Endothelial cell of umbilical vein (primary cell): ENCODE data around the gene TAOK1. TPM values are rescaled to one million over a fixed set of nuclear protein-coding genes. Genes with fewer than 3 reads are reported as not detected.

Experiments
- BruUV-seq: library from RNA; stranded (reverse); fragments of 400-500 nt; replicated peaks from 2 replicates; lab custom pipeline; 2021; lab: Mats Ljungman, UMichigan
- CTCF ChIA-PET: fragments of 300-600, 350-600 bp; sonication (Branson Sonifier 250); formaldehyde crosslinking; loops from one replicate; lab custom pipeline; 2021; ENCODE audit warnings: antibody characterized with exemption, inconsistent platforms; lab: Charles Lee
- POLR2A ChIA-PET: fragments of 300-600, 350-600 bp; sonication (Branson Sonifier 250); formaldehyde crosslinking; loops from one replicate; lab custom pipeline; 2021; ENCODE audit warnings: antibody characterized with exemption, inconsistent platforms; lab: Charles Lee
- DNase-seq: peaks from one replicate; pipeline ENCODE4 v3.0.0-alpha.2; 2011; ENCODE audit warnings: low read depth, low spot score
- FAIRE-seq: peaks from 2 replicates; lab custom pipeline; 2011; peaks lifted over from hg19 to GRCh38; lab: Jason Lieb, UNC
- H2AFZ ChIP-seq: 2 replicates; pipeline ENCODE4 v1.6.0; 2012; ENCODE audit warnings: low read depth, low read length, control low read depth, inconsistent platforms
- H3K27ac ChIP-seq: 2 replicates; pipeline ENCODE4 v1.5.1; 2011; ENCODE audit warnings: low read depth, mild to moderate bottlenecking, control low read depth, low read length, moderate library complexity; ENCODE audit not compliant: insufficient read depth
- H3K27me3 ChIP-seq, 2 experiments: 2 replicates each; pipeline versions ENCODE4 v1.6.0 to v1.6.1; 2011; ENCODE audit warnings: low read length in 2 of 2, mixed read lengths in 1 of 2; ENCODE audit not compliant: control insufficient read depth in 2 of 2, insufficient read depth in 2 of 2
- H3K36me3 ChIP-seq, 2 experiments: 2 replicates in 1 of 2; 3 replicates in 1 of 2; pipeline ENCODE4 v1.5.1; 2011; ENCODE audit warnings: low read length in 2 of 2, mild to moderate bottlenecking in 1 of 2, moderate library complexity in 1 of 2; ENCODE audit not compliant: control insufficient read depth in 2 of 2, insufficient read depth in 2 of 2; ENCODE audit errors: extremely low read depth in 1 of 2
- H3K4me1 ChIP-seq: 3 replicates; pipeline ENCODE4 v1.5.1; 2011; ENCODE audit warnings: mild to moderate bottlenecking, low read length; ENCODE audit not compliant: control insufficient read depth, insufficient read depth; ENCODE audit errors: extremely low read depth
- H3K4me2 ChIP-seq: 2 replicates; pipeline ENCODE4 v1.6.1; 2011; ENCODE audit warnings: low read length, control low read depth, mixed read lengths; ENCODE audit not compliant: insufficient read depth
- H3K4me3 ChIP-seq, 3 experiments: fragments of 200-600 bp in 1 of 3; sonication (generic), shearing (Covaris generic) in 1 of 3; replicated peaks in 1 of 3; 2 replicates each; pipeline ENCODE4 v1.5.1; 2011 to 2016; ENCODE audit warnings: control low read depth in 3 of 3, low read length in 3 of 3, mild to moderate bottlenecking in 2 of 3, inconsistent platforms in 1 of 3, low read depth in 1 of 3, moderate library complexity in 1 of 3; ENCODE audit not compliant: insufficient read depth in 1 of 3
- H3K79me2 ChIP-seq: 2 replicates; pipeline ENCODE4 v1.6.0; 2012; ENCODE audit warnings: low read length, inconsistent platforms; ENCODE audit not compliant: control insufficient read depth, insufficient read depth
- H3K9ac ChIP-seq: replicated peaks from 2 replicates; pipeline ENCODE3; 2011; ENCODE audit warnings: low read length, control low read depth; ENCODE audit not compliant: insufficient read depth; ENCODE audit errors: extremely low read depth
- H3K9me1 ChIP-seq: replicated peaks from 3 replicates; pipeline ENCODE4 v1.6.0; 2011; ENCODE audit warnings: mild to moderate bottlenecking, low read length; ENCODE audit not compliant: control insufficient read depth, insufficient read depth; ENCODE audit errors: extremely low read depth
- H3K9me3 ChIP-seq: replicated peaks from 2 replicates; pipeline ENCODE4 v1.5.1; 2012; ENCODE audit warnings: low read length, inconsistent platforms; ENCODE audit not compliant: control insufficient read depth, insufficient read depth
- H4K20me1 ChIP-seq: replicated peaks from 2 replicates; pipeline ENCODE3; 2011; ENCODE audit warnings: mild to moderate bottlenecking, low read length; ENCODE audit not compliant: control insufficient read depth, insufficient read depth; ENCODE audit errors: extremely low read depth
- CTCF ChIP-seq, 2 donors: IDR thresholded peaks; 1 replicate in 1 of 2; 2 replicates in 1 of 2; pipeline ENCODE4 v1.5.1; 2011; ENCODE audit warnings: low read length in 2 of 2, mild to moderate bottlenecking in 2 of 2, moderate library complexity in 2 of 2, control low read depth in 1 of 2, inconsistent platforms in 1 of 2, low read depth in 1 of 2; ENCODE audit not compliant: insufficient read depth in 1 of 2; ENCODE audit errors: extremely low read depth in 1 of 2
- EZH2 ChIP-seq: IDR thresholded peaks from 2 replicates; pipeline ENCODE4 v1.6.1; 2012; ENCODE audit warnings: borderline replicate concordance, low read depth, mild to moderate bottlenecking, moderate library complexity, low read length, inconsistent platforms; ENCODE audit not compliant: severe bottlenecking
- FOS ChIP-seq: IDR thresholded peaks from 2 replicates; pipeline ENCODE4 v1.6.1; 2011; ENCODE audit warnings: mild to moderate bottlenecking, low read length, moderate library complexity, borderline replicate concordance; ENCODE audit not compliant: insufficient read depth
- GATA2 ChIP-seq: IDR thresholded peaks from 2 replicates; pipeline ENCODE4 v1.7.0; 2011; ENCODE audit warnings: low read depth, mild to moderate bottlenecking, moderate library complexity, mixed read lengths, low read length; ENCODE audit not compliant: insufficient read length, insufficient read depth
- JUN ChIP-seq: IDR thresholded peaks from 2 replicates; pipeline ENCODE4 v1.6.1; 2011; ENCODE audit warnings: borderline replicate concordance, low read depth; ENCODE audit not compliant: insufficient read length, insufficient read depth
- MAX ChIP-seq: IDR thresholded peaks from 2 replicates; pipeline ENCODE4 v1.6.1; 2011; ENCODE audit not compliant: insufficient read depth, insufficient read length
- MYC ChIP-seq: IDR thresholded peaks from one replicate; pipeline ENCODE4 v1.6.1; 2011; ENCODE audit warnings: mild to moderate bottlenecking, low read depth, low read length
- POLR2A ChIP-seq: IDR thresholded peaks from 2 replicates; pipeline ENCODE4 v1.6.1; 2012; ENCODE audit warnings: low read depth, mild to moderate bottlenecking, control low read depth, low read length
- POLR2AphosphoS5 ChIP-seq: IDR thresholded peaks from 2 replicates; pipeline ENCODE4 v1.6.1; 2012; ENCODE audit warnings: low read depth, mild to moderate bottlenecking, control low read depth, low read length, moderate library complexity; ENCODE audit not compliant: insufficient read depth
- dilution Hi-C: fragments of 300-500 bp; cut with MboI; formaldehyde crosslinking; loops from one replicate; pipeline ENCODE4 v1.15.0; 2019; ENCODE audit warnings: low sequenced_read_pairs; ENCODE audit not compliant: extremely low pct_ligation_motif_present
- intact Hi-C: fragments of 100-400 bp; cut with micrococcal nuclease; formaldehyde crosslinking; loops from one replicate; pipeline ENCODE4 v1.10.0; 2022
- polyA plus RNA-seq, 4 experiments: library from polyadenylated mRNA; depleted of rRNA in 3 of 4; stranded (reverse) in 3 of 4; unstranded in 1 of 4; fragments of >200 nt; gene quantifications; 2 replicates each; pipeline versions ENCODE4 v1.2.1 to v1.2.3, GENCODE V29; 2011 to 2012; ENCODE audit warnings: missing spikeins in 1 of 4
- total RNA-seq: library from RNA; stranded (reverse); gene quantifications from 2 replicates; pipeline ENCODE4 v1.2.3, GENCODE V29; 2021

The TAOK1 gene
- total and polyA plus RNA-seq, 2 donors (not counting 3 experiments of a cell fraction or from before 2014, with no cell fraction given) = 11.0 to 82.2 TPM

GRCh38 chr17:29533976-29534375 is 143.8 kb downstream of the TAOK1 start:
- no peaks in the 10 kb centered on the region for H3K9me3 ChIP-seq
- no peak overlapping the region for H3K27ac ChIP-seq
- peaks cover 0 to 13% of the 10 kb centered on the region in 2 experiments for H3K36me3 ChIP-seq
- H3K79me2 ChIP-seq = no peaks in the 10 kb centered on the region
- FAIRE-seq = no peak
- no TSS peak for BruUV-seq
- H3K4me1 ChIP-seq = no peaks in the 10 kb centered on the region
- H3K9ac ChIP-seq = no peak overlapping the region
- no peaks in the 10 kb centered on the region for H4K20me1 ChIP-seq
- dilution Hi-C loops = no loop called here
- H3K27me3 ChIP-seq = no peaks in the 10 kb centered on the region
- no peaks in the 10 kb centered on the region for H3K9me1 ChIP-seq
- intact Hi-C loops = no loop called here
- POLR2A ChIA-PET = no interaction called here
- no peak for TF ChIP-seq GATA2
- TF ChIP-seq MAX = no peak
- no peak for TF ChIP-seq CTCF (IDR thresholded peaks at IDR 0.05; ENCODE audit: extremely low read depth in 1 of 2, insufficient read depth in 1 of 2, low read depth in 1 of 2, low read length in 2 of 2)
- TF ChIP-seq POLR2A = no peak
- no peak for TF ChIP-seq EZH2
- TF ChIP-seq POLR2AphosphoS5 = no peak
- TF ChIP-seq FOS = no peak
- TF ChIP-seq MYC = no peak
- TF ChIP-seq JUN = no peak
- H2AFZ ChIP-seq = no peak overlapping the region
- CTCF ChIA-PET = interaction anchor here (1.2 to 5.8 kb wide), 3 partner anchors 10 to 164 kb away, joined by 3 to 119 read pairs (median 7); no protein-coding TSS in a partner anchor
- no peak for DNase-seq
- no peak overlapping the region for H3K4me3 ChIP-seq
- H3K4me2 ChIP-seq = no peak overlapping the region
